HG03039 (cell line): ENCODE data around the gene ZNF821.
"Not testable (repeated sequence)": the region's sequence is repeated elsewhere in the genome, so short reads cannot be mapped to it uniquely, and the experiment has no call there.

Experiments used
- ATAC-seq: cut with Tn5 transposase; IDR thresholded peaks from one replicate; pipeline ENCODE4 v1.9.1; 2021; ENCODE audit warnings: mild to moderate bottlenecking, moderate library complexity; ENCODE audit not compliant: unreplicated experiment

ZNF821 gene

DNA sequence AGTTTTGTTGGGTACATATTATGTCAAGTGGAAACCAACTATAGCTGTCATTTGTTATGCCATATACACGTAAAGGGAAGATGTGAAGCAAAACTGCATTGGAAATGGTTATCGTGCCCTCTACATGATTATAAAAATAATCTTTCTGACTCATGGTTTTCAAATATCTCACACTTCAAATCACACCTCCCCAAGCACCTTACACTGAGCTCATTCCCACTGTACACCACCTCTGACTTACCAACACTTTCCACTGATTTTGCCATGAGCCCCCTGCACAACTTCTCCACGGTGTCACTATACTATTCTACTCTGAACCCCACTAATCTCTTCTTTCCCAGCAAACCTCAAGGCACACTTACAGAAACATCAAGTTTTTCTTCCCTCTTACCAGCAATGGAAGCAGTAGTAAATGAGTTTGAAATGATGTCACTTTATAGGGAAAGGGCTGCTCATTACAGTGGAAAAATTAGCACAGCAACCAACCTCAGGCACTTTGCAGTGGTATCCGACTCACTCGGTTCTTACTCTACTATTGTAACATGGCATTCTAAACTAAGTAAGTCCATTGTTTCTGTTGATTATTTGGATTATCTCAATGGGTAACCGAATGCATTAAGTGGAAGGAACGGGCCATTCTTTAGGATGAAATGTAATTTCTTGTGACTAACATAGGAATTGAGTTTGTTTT is 18.7 kb downstream of the ZNF821 start:
- ATAC-seq: no peak

DNA sequence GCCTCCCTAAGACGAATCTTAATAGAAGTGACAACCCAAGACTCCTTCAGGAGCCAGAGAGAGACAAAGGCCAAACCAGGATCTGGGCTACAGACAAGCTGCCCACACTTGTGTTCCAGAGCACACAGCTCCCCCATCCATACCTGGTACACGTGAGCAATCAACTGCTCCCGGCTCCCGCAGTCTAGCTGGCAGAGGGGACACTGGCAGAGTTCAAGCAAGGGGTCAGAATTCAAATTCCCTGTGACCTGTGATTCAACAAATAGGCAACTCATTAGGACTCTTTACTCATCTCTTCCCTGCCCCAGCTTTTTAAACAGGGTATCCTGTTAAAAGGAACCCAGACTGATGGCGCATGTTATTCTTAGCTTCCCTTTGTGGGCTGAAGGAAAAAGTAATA is 20.0 kb downstream of the ZNF821 start:
- no peak for ATAC-seq

DNA sequence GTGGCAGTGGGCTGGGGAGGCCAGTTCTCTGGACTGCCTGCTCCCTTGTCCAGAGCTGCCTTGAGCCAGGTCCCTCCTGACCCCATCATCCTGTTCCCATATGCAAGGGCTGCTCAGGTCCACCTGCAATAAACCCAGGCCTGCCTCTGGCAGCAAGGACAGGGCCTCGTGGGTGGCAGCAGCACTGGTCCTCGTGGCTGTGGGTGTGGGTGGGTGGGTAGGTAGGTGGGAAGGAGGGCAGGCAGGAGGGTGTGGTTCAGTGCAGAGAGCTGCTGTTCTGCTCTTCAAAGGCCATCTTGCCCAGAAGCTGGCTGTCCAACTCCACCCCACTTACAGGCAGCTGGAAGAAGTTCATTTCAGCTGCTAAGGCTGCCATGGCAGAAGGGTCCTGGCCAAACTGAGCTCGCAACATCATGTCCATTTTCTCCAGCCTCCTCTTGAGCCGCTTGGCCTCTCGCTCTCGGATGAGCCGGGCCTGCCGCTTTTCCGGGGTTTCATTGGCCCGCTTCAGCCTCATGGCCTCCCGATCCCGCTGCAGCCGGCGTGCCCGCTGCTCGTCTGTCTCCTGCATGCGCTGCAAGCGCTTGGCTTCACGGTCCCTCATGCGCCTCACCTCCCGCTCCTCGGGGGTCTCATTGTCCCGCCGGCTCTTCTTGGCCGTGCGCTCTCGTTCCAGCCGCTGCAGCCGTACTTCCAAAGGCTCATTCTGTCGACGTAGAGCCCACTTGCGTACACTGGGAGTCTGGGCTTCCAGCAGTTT is 24.0 kb downstream of the ZNF821 start:
- no peak for ATAC-seq

DNA sequence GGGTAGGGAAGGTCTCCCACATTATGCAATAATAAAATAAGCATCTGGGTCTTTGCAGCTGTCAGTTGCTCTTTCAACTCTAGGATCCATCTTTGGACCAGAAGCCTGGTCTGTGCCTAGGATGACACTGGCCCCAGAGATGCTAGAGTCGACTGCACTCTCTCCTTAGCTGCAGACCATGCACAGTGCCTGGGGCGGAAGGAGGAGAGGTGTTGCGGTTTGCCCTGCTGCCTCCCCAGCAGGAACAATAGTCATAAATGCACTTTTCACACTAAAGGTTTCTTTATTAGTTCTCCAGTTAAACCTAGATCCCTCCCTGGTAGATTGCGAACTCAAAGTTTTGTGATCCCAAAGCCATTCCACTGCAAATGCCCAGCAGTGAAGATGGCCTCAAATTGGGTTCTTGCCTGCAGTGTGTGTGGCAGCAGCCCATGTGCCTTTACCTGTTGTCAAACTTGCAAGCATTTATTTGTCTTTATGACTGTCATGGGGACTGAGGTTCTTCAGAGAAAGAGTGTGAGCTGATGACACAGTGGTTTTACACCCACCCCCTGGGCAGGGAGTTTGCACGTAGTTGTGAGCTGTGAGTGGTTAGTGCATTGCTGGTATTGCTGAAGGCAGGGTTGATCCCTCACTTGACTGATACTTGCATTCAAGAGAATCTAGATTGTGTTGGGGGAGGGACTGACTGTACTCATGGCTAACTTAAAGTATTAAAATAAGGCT is 27.9 kb downstream of the ZNF821 start:
- no peak for ATAC-seq

DNA sequence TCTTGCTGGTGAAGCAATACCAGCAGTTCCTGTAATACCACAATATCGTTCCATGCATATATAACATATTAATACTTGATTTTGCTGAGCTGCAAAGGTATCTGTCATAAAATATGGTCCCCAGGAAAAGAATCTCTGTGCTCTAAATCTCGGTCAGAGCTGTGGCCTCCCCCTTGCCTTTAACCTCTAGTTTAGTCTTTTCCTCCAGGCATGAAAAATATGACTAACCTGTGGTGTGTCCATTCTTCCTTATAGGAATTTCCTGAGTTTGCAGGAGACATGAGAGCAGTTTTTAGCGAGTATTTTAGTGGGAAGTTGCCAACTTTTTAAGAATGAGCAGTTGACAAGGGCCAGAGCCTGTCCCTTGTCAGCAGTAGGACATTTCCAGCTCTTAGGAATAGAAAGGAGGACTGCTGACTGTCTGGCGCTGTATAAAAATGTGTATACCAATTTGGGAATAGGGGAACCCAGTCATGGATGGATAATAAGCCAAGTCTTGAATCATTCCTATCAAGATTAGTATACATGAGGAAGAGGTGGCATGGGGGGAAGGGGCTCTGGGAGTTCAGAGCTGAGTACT is 29.5 kb downstream of the ZNF821 start:
- ATAC-seq: no peak

DNA sequence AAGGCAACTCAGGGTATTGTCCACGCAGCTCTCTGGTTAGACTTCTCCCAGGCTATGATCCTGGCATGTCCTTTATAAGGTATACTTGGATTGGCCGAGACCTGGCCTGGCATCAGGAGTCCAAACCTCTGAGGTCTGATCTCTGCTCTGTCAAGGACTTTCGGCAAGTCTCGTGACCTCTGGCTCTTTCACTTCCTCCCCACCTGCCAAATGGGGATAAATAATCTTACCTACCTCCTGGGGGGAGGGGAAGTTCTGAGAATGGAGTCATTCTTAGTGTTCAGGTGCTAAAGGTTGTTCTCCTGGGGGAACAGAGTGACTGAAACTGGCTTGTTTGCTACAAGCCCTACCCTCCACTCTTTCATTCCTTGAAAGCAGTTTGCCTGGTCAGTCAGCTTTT is 30.6 kb downstream of the ZNF821 start:
- ATAC-seq: peak; percentile 44

DNA sequence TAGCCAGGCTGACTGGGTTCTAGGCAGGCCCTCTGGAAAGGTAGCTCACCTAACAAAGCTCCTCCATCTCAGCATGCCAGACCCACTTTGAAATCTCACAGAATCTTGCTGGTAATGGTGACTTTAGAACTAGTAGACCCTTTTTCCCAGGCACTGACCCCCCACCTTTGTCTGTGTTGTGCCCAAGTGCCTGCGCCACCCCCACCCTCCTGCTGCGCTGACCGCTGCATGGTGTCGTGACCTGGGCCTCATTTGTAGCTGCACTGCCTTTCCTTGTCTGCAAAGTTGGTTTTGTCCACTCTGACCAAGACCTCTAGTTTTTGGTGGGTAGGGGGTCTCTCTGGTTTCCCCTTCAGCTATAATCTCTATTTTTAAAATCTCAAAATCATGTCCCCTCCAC is 31.4 kb downstream of the ZNF821 start:
- ATAC-seq: no peak

DNA sequence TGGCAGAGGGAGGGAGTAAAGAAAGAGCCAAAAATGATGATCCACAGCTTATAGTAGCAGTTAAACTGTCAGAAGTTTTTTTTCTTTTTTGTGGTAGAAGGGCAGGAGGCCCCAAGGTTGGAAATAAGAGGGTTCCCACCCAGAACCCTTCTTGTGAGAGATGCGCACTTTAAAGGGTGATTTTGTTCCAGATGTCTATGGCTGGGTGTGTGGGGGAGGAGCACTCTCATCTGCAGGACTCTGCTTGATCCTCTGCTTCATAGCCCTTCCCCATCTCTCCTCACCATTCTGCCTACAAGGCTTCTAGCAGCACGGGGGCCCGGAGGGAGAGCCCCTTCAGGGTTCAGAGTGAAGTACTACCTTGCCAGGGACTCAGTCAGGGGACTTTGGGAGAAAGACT is 31.8 kb downstream of the ZNF821 start:
- ATAC-seq: no peak

DNA sequence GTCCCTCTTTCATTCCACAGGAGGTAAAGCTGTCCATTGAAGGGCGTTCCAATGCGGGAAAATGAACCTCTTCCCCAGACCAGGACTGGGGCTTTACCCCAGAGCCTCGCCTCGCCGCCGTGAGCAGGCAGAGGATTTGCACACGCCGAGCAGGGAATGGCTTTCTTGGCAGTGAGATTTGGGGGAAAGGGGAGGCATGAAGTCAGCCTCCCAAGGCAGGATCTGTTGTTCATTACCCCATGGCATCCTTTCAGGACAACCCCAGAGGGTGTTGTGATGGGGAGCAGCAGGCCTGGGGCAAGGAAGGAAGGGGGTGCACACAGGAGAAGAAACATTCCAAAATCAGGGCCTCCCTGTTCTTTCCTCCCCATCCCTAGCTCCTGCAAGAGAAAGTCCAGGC is 32.2 kb downstream of the ZNF821 start:
- ATAC-seq: no peak

DNA sequence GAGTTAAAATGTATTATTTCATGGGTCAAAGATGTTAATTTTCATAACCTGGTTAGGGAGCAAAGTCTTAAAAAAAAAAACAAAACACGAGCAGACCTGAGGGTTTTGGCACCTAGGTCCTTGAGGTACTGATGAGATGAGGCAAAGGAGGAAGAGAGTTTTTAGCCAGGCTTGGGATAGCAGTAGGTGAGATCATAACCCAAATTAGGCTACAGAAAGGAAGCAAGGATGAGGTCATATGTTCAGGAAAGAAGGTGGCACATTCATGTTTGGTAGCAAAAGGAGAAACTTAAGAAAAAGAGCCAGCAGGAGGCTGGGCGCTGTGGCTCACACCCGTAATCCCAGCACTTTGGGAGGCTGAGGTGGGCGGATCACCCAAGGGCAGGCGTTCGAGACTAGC is 35.4 kb downstream of the ZNF821 start:
- no peak for ATAC-seq

DNA sequence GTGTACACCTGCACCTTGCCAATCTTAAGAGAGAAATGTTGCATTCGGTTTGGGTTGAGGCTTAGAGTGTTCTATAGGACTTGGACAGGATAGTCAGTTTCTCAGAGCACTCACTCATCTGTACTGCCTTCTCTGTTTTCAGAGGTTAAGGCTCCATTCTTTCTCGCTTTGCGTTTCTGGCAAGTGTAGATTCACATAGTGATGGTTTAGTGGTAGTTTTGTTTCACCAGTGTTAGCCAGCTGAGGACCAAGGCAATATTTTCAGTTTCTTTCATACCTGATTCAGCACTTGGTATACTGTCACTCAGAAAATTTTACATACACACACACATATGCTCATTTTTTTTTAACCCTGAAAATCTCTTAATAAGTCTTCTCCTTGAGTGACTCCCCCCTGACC is 36.9 kb downstream of the ZNF821 start:
- no peak for ATAC-seq

DNA sequence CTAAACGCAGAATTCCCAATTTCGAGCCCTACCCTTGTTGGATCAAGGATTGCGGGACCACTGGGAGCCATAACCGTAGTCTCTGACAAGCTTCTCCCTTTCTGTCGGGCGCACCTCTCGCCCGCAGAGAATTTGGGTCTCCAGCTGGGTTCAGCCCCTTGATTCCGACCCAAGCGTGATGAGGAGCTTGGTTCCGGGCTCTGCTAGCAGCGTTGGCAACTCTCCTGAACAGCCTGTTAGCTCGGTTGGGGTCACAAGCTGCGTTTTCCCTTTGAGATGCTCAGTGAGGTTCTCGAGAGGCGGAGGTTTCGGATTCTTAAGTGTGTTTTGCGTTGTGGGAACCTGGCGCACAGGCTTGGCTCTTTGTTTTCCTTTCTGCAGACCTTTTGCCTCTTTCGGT is 37.6 kb downstream of the ZNF821 start:
- no peak for ATAC-seq

DNA sequence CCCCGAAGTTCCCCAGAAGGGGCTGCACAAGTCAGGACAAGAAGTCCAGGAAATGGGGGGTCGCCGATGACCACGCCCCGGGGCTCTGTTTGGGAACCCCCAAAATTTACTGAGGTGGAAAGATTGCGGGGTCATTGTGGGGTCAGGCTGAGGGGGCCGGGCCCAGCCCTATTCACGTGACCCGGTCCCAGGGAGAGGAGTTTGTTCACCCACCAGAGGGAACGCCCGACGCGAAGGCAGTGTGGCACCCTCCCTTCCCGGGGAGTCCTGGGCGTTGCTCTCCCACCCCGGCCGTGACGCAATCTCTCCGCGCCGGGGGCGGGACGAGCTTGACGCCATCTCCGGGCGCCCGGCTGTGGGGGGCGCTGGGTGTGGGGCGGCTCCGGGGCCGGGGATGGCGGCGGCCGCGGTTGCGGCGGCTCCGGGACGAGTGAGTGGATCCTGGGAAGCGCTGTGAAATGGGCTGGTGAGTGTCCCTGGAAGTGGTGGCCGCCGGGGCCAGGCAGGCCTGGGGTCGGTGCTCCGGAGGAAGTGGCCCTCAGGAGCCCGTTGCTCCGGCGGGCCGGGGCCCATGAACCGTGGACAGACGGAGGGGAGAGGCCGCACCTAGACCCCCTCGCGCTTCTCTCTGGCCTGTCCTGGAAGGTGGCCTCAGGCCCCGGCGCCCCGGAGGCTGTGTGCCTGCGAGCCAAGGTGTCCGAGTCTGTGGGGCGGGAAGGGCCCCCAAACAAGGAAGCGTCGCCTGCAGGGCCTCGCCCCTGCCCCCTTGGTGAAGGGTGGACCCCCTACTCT is 38.1 kb downstream of the ZNF821 start, which contains the start of gene ATXN1L:
Gene ATXN1L (plus strand): TSS at position 338 of the 792 bp plus-strand sequence. CDS start 3,765 bp downstream, outside the sequence.
- ATAC-seq: peak; percentile 65

DNA sequence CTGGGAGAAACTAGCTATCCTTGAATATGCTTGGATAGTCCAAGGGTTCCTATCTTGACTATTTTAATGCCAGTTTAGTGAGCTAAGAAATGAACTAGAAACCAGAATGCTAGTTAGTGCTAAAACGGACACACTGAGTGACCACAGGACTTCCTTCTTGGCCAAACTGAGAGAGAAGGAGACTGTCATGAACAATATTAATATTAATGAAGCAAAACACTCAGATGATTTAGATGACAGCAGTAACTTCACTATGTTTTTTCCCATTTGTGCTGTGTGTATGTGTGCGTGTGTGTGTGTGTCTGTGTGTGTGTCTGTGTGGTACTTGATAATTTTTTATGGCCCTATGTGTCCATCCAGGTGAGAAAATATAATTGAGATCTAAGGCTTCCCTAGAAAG is 40.4 kb downstream of the ZNF821 start:
- no peak for ATAC-seq

DNA sequence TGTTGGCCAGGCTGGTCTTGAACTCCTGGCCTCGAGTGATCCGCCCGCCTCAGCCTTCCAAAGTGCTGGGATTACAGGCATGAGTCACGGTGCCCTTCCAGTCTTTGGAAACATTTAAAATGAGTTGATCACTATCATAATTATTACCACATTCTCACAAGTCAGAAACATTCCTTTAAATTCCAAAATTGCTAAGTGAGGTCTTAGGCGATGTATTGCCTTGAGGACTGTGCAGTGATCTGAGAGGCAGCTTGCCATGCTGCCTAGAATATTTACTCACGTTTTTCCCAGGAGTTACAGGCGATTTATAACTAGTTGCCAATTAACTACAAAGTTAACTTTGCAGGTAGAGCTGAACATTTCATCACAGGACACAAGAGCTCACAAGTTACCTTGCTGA is 43.9 kb downstream of the ZNF821 start:
- ATAC-seq: no peak

DNA sequence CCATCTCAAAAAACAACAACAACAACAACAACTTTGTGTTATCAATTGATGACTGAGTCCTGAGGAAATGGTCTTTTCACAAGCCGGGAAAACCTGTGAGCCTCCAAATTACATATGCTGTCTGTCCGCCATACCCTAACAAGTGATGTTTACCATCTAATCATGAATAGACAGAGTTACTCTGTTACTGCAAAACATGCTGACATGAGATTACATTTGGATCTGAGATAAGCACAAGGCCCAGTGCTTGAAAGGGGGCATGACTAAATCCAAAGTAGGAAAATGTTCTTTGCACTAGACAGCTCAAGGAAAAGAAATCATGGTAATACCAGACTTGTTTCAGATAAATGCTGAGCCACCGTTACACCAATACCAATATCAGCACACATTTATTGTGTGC is 46.8 kb downstream of the ZNF821 start:
- no peak for ATAC-seq

DNA sequence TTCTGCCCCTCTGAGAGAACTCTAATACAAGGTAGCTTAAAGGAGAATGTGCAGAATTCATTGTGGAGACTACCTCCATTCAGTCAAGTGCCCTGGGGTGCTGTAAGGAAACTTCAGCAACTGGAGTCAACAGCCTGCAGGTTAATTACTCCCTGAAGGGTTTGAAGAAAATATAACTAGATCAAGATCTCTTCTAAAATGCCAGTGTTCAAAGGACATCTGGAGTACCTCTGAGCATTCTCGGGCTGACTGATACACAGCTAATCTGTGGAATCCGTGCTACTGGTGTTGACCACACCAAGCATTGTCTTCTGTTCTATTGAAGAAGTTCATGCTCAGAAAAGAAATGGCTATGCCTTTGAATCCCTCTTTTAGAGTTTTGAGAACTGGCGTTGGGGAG is 49.7 kb downstream of the ZNF821 start:
- no peak for ATAC-seq

DNA sequence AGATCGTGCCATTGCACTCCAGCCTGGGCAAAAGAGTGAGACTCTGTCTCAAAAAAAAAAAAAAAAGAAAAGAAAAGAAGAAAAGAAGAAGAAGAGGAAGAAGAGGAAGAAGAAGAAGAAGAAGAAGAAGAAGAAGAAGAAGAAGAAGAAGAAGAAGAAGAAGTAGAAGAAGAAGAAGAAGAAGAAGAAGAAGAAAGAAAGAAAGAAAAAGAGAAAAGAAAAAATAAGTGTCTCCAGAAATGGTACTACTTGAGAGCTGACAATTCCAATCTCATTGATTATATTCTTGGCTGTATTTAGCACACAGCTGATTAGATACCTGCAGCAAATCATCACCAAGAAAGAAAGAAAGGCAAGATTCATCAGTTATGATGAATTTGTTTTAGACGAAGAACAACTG is 51.9 kb downstream of the ZNF821 start:
- ATAC-seq: not testable (repeated sequence)

DNA sequence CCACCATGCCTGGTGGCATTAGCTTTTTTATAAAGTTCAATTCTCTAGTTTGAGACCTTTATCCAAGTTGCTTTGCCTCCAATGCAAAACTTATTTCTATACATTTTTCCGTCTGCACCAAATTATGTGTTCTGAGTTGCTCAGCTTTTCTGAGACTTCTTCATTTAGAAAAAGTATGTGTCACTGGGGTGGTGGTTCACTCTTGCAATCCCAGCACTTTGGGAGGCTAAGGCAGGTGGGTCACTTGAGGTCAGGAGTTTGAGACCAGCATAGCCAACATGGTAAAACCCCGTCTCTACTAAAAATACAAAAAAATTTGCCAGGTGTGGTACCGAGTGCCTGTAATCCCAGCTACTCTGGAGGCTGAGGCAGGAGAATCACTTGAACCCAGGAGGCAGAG is 52.3 kb downstream of the ZNF821 start:
- not testable (repeated sequence) for ATAC-seq

DNA sequence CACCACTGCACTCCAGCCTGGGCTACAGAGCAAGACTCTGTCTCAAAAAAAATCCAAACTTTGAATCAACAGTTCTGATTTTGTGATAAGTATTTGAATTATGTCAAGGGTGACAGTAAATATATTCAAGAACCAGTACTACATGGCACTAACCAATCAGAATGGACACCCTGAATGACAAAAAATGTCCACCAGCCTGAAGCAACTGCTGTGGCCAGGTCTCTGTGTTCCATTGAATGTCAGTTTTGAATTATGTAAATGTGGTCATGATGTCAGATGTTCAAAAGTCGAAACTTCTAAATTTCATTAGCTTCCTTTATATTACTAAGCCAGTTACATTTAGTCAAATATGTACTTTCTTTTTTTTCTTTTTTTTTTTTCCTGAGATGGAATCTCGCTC is 53.6 kb downstream of the ZNF821 start:
- no peak for ATAC-seq

DNA sequence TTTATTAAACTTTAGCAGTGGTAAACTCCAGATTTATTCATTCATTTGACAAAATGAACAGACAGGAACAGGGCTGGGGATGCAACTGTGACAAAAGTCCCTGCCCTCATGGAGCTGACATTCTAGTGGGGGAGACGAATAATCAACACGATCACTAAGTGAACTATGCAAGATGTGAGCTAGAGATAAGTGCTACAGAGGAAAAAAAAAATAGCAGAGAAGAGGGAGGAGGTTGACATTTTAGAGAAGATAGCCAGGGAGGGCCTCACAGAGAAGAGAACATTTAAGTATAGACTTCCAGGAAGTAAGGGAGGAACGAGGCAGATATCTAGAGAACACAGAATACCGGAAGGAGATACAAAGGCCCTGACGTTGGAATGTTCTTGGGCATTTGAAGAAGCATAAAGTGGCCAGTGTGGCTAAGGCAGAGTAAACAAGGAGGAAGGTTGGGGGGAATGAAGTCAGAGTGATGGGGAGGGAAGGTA is 57.4 kb downstream of the ZNF821 start:
- ATAC-seq: no peak
